Measurements from ENCODE around the gene GSTA5.
"Not testable (repeated sequence)": the region's sequence is repeated elsewhere in the genome, so short reads cannot be mapped to it uniquely, and the experiment has no call there.

GSTA5 gene

GRCh38 chr6:52794366-52794765, 46.2 kb downstream of the GSTA5 start:
- in situ Hi-C loops (cut with MboI; ENCODE audit: low sequenced_read_pairs) = not testable (repeated sequence)

- in situ Hi-C loops (cut with MboI; ENCODE audit: low sequenced_read_pairs) = no loop called here
These were observed 49.8 kb downstream of the GSTA5 start for GRCh38 chr6:52790861-52791260.

GRCh38 chr6:52789658-52790057, 51.0 kb downstream of the GSTA5 start:
- in situ Hi-C loops (cut with MboI; ENCODE audit: low sequenced_read_pairs) = not testable (repeated sequence)

GRCh38 chr6:52788478-52788877, 52.1 kb downstream of the GSTA5 start:
- in situ Hi-C loops (cut with MboI; ENCODE audit: low sequenced_read_pairs) = no loop called here

- in situ Hi-C loops (cut with MboI; ENCODE audit: low sequenced_read_pairs) = no loop called here
These were observed 52.7 kb downstream of the GSTA5 start for GRCh38 chr6:52787917-52788316.

DNA sequence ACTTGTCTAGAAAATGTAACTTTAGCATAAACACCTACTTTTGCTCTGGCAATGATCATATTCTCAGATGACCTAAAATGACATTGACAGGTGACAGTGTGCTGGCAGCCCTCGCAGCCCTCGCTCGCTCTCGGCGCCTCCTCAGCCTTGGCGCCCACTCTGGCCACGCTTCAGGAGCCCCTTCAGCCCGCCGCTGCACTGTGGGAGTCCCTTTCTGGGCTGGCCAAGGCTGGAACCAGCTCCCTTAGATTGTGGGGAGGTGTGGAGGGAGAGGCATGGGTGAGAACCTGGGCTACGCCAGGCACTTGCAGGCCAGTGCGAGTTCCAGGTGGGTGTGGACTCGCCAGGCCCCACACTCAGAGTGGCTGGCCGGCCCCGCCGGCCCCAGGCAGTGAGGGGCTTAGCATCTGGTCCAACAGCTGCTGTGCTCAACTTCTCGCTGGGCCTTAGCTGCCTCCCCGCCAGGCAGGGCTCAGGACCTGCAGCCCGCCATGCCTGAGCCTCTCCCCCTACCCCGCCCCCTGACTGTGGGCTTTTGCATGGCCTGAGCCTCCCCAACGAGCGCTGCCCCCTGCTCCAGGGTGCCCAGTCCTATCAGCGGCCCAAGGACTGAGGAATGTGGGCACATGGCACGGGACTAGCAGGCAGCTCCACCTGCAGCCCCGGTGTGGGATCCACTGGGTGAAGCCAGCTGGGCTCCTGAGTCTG, 54.2 kb downstream of the GSTA5 start:
- in situ Hi-C loops (cut with MboI; ENCODE audit: low sequenced_read_pairs) = no loop called here

DNA sequence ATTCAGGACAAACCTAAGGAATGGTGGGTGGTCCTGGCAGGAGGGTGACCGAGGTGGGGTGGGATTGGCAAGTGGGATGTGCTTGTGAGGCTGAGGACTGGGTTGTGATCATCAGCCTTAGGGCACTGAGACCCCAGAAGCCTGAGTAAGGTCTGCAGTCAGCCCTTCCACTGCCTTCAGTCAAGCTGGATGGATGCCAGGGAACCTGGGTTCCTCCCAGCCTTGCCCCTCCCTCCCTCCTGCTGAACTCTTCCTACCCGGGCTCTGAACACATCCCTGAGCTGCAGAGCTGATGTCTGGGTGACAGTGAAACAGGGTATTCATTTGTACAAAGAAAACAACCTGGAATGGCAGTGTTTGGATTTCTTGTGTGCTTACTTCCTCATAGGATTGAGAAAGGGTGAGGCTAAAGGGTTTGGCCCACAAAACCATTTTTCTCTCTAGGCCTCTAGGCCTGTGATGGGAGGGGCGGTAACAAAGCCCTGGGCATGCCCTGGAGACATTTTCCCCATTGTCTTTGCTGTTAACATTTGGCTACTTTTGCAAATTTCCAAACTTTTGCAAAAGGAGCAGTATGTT, 57.8 kb downstream of the GSTA5 start:
- in situ Hi-C loops (cut with MboI; ENCODE audit: low sequenced_read_pairs) = not testable (repeated sequence)

DNA sequence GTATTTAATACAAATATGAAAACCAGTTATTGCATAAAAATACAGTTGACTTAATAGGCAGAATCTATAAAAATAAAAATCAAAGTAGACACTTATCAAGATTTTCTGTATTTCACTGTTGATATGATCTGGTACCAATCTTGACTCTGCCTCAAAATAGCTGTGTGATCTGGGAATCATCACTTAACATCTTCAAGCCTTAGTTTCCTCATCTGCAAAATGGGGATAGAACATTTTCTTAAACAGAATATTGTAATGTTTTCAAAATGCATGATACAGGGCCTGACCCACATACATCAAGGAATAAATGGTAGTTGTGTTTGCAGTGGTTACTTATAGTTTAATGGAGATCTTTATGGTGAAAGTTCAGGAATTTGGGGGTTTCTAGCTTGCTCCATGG, 58.4 kb downstream of the GSTA5 start:
- in situ Hi-C loops (cut with MboI; ENCODE audit: low sequenced_read_pairs) = not testable (repeated sequence)
